ENCODE measurements around the gene PPM1M. TPM values are rescaled to one million over a fixed set of nuclear protein-coding genes. Genes with fewer than 3 reads are reported as not detected.

The PPM1M gene
- total RNA-seq, 1 experiment from 2014 or later, result 16.2 TPM

GRCh38 chr3:52204337-52205073 lies 41.1 kb upstream of the PPM1M start:
- intact Hi-C loops (cut with micrococcal nuclease; ENCODE audit: unreplicated experiment), result no loop called here
- peaks cover 17% of the 10 kb centered on the region for H3K79me2 ChIP-seq (ENCODE audit: low read depth)
- no peak overlapping the region for H2AFZ ChIP-seq
- H3K4me2 ChIP-seq, result no peak overlapping the region
- no peak for DNase-seq
- H3K9me2 ChIP-seq (ENCODE audit: insufficient read depth), result no peaks in the 10 kb centered on the region
- no peak overlapping the region for H3K4me3 ChIP-seq
- peaks cover 24% of the 10 kb centered on the region; the same call in 1 of the 2 replicates for H3F3A ChIP-seq (ENCODE audit: insufficient read depth, low read depth)
- POLR2A ChIA-PET (ENCODE audit: unreplicated experiment), result interaction anchor here (1.0 kb wide), 1 partner anchor 13 kb away, joined by 5 read pairs; no protein-coding TSS in a partner anchor
- peaks cover 75% of the 10 kb centered on the region for H3K36me3 ChIP-seq (ENCODE audit: low read depth)
- CTCF ChIA-PET, result interaction anchor here (0.6 kb wide), 1 partner anchor 23 kb away, joined by 3 read pairs; no protein-coding TSS in a partner anchor
- no peaks in the 10 kb centered on the region for H4K20me1 ChIP-seq (ENCODE audit: insufficient read depth)
- no peak overlapping the region for H3K27ac ChIP-seq
- no TSS peak for BruUV-seq (replicated peaks)
- H3K4me1 ChIP-seq (replicated peaks; ENCODE audit: insufficient read depth), result peaks cover under 1% of the 10 kb centered on the region; the same call in 1 of the 2 replicates
- TF ChIP-seq EZH2 (IDR thresholded peaks at IDR 0.05; ENCODE audit: low read depth), result no peak
- TF ChIP-seq, protein P1, sequence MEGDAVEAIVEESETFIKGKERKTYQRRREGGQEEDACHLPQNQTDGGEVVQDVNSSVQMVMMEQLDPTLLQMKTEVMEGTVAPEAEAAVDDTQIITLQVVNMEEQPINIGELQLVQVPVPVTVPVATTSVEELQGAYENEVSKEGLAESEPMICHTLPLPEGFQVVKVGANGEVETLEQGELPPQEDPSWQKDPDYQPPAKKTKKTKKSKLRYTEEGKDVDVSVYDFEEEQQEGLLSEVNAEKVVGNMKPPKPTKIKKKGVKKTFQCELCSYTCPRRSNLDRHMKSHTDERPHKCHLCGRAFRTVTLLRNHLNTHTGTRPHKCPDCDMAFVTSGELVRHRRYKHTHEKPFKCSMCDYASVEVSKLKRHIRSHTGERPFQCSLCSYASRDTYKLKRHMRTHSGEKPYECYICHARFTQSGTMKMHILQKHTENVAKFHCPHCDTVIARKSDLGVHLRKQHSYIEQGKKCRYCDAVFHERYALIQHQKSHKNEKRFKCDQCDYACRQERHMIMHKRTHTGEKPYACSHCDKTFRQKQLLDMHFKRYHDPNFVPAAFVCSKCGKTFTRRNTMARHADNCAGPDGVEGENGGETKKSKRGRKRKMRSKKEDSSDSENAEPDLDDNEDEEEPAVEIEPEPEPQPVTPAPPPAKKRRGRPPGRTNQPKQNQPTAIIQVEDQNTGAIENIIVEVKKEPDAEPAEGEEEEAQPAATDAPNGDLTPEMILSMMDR (conservative IDR thresholded peaks at IDR 0.05), result no peak
- H3K27me3 ChIP-seq (ENCODE audit: insufficient read depth, low read depth), result no peaks in the 10 kb centered on the region
- no peaks in the 10 kb centered on the region for H3K9me3 ChIP-seq (ENCODE audit: insufficient read depth, low read depth)

DNA sequence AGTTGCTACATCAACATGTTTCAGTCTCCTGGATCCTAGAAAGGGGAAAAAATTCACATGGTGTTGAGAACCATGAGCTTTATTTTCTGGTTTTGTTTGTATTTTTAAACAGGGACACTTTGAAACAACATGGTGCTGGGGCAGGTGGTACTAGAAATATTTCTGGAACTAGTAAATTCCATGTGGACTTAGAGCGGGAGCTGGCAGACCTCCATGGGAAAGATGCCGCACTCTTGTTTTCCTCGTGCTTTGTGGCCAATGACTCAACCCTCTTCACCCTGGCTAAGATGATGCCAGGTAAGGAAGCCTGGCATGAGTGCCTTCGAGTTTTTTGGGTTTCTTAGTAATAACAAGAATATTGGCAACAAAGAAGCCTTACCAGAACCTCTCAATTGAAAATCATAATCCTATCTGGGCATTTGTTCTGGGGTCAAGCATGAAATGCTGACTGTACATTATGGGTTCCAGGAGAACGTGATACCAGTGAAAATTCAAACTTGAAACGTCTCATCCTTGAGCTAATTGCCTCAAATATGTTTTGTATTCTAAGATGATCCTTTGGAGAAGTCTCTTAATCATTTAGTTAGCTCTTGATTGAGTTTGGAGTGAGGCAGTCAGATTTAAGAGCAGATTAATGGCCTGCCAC lies 39.7 kb upstream of the PPM1M start:
- TF ChIP-seq, protein P1 (conservative IDR thresholded peaks at IDR 0.05), result no peak
- TF ChIP-seq EZH2 (IDR thresholded peaks at IDR 0.05; ENCODE audit: low read depth), result no peak
- ChIA-PET CTCF (no interaction called here), POLR2A (ENCODE audit: unreplicated experiment) (interaction anchor here (0.7 kb wide), 1 partner anchor 29 kb away, joined by 4 read pairs; no protein-coding TSS in a partner anchor)
- Histone ChIP-seq H3K4me1 (replicated peaks; ENCODE audit: insufficient read depth) (peaks cover 11% of the 10 kb centered on the region), H3K9me2 (ENCODE audit: insufficient read depth) (no peaks in the 10 kb centered on the region), H3K4me2 (no peak overlapping the region), H3K4me3 (no peak overlapping the region), H3K9me3 (ENCODE audit: insufficient read depth, low read depth) (no peaks in the 10 kb centered on the region), H3K27ac (no peak overlapping the region), H3K27me3 (ENCODE audit: insufficient read depth, low read depth) (no peaks in the 10 kb centered on the region), H3K79me2 (ENCODE audit: low read depth) (peaks cover 4% of the 10 kb centered on the region; the same call in 1 of the 2 replicates), H2AFZ (no peak overlapping the region), H3F3A (ENCODE audit: insufficient read depth, low read depth) (peaks cover 34% of the 10 kb centered on the region; the same call in 1 of the 2 replicates), H4K20me1 (ENCODE audit: insufficient read depth) (no peaks in the 10 kb centered on the region), H3K36me3 (ENCODE audit: low read depth) (peaks cover 71% of the 10 kb centered on the region)
- no TSS peak for BruUV-seq (replicated peaks)
- DNase-seq, result no peak
- intact Hi-C loops (cut with micrococcal nuclease; ENCODE audit: unreplicated experiment), result no loop called here

DNA sequence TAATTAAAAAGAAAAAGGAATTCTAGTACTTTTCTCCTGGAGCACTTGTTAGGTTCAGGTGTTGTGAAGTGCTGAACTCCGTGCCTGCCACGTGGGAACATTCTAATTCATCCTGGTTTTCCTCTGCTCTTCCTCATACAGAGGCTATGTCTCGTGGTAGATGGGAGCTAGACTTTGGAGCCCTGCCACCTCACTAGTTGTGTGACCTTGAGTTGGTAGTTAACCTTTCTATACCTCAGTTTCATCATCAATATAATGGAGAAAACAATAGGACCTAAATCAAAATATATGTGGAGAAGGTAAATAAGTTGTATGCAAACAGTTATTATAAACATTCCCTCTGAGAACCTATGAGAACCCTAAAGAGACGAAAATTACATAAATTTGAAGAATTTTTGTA lies 37.0 kb upstream of the PPM1M start:
- no peak for DNase-seq
- POLR2A ChIA-PET (ENCODE audit: unreplicated experiment), result no interaction called here
- no peak overlapping the region for H3K4me3 ChIP-seq
- peaks cover 31% of the 10 kb centered on the region; the same call in 1 of the 2 replicates for H3F3A ChIP-seq (ENCODE audit: insufficient read depth, low read depth)
- BruUV-seq (replicated peaks), result no TSS peak
- H3K4me1 ChIP-seq (replicated peaks; ENCODE audit: insufficient read depth), result peaks cover 17% of the 10 kb centered on the region
- no peaks in the 10 kb centered on the region for H3K9me3 ChIP-seq (ENCODE audit: insufficient read depth, low read depth)
- H2AFZ ChIP-seq, result no peak overlapping the region
- no peak overlapping the region for H3K4me2 ChIP-seq
- no peak overlapping the region for H3K27ac ChIP-seq
- intact Hi-C loops (cut with micrococcal nuclease; ENCODE audit: unreplicated experiment), result no loop called here
- no peaks in the 10 kb centered on the region for H4K20me1 ChIP-seq (ENCODE audit: insufficient read depth)
- H3K27me3 ChIP-seq (ENCODE audit: insufficient read depth, low read depth), result no peaks in the 10 kb centered on the region
- H3K36me3 ChIP-seq (ENCODE audit: low read depth), result peaks cover 62% of the 10 kb centered on the region
- CTCF ChIA-PET, result no interaction called here
- no peaks in the 10 kb centered on the region for H3K79me2 ChIP-seq (ENCODE audit: low read depth)
- no peaks in the 10 kb centered on the region for H3K9me2 ChIP-seq (ENCODE audit: insufficient read depth)
- TF ChIP-seq, protein P1 (conservative IDR thresholded peaks at IDR 0.05), result no peak
- no peak for TF ChIP-seq EZH2 (IDR thresholded peaks at IDR 0.05; ENCODE audit: low read depth)
